MM.1S (cell line): ENCODE data around the gene GNAT1.

ENCODE experiments used
- DNase-seq: peaks from one replicate; pipeline ENCODE4 v3.0.0-alpha.2; 2015
- H2AFZ ChIP-seq: fragments of 300-600 bp; sonication (generic); 2 replicates; pipeline ENCODE4 v1.6.0; 2016; ENCODE audit warnings: antibody characterized with exemption, low read length
- H3F3A ChIP-seq: fragments of 300-600 bp; sonication (generic); 2 replicates; pipeline ENCODE4 v1.6.1; 2016; ENCODE audit warnings: mild to moderate bottlenecking, antibody characterized with exemption, low read length, moderate library complexity, mixed read lengths; ENCODE audit not compliant: insufficient read depth
- H3K27ac ChIP-seq: fragments of 300-600 bp; sonication (generic); 2 replicates; pipeline ENCODE4 v1.5.1; 2016; ENCODE audit warnings: mild to moderate bottlenecking, low read length
- H3K27me3 ChIP-seq: fragments of 300-600 bp; sonication (generic); replicated peaks from 2 replicates; pipeline ENCODE4 v1.6.0; 2016; ENCODE audit warnings: low read length; ENCODE audit not compliant: insufficient read depth
- H3K36me3 ChIP-seq: fragments of 300-600 bp; sonication (generic); replicated peaks from 2 replicates; pipeline ENCODE4 v1.6.1; 2016; ENCODE audit warnings: mild to moderate bottlenecking, low read length, mixed read lengths; ENCODE audit not compliant: insufficient read depth
- H3K4me1 ChIP-seq: fragments of 300-600 bp; sonication (generic); 2 replicates; pipeline ENCODE4 v1.6.1; 2016; ENCODE audit warnings: low read length, mixed read lengths
- H3K4me2 ChIP-seq: fragments of 300-600 bp; sonication (generic); 2 replicates; pipeline ENCODE4 v1.6.0; 2016; ENCODE audit warnings: low read depth, low read length
- H3K4me3 ChIP-seq: fragments of 300-600 bp; sonication (generic); 2 replicates; pipeline ENCODE4 v1.5.1; 2016; ENCODE audit warnings: low read length, mixed read lengths
- H3K79me2 ChIP-seq: fragments of 300-600 bp; sonication (generic); 2 replicates; pipeline ENCODE4 v1.6.1; 2016; ENCODE audit warnings: mixed run types, low read length, mixed read lengths
- H3K9ac ChIP-seq: fragments of 300-600 bp; sonication (generic); 2 replicates; pipeline ENCODE4 v1.6.1; 2016; ENCODE audit warnings: low read length, mixed read lengths
- H3K9me2 ChIP-seq: fragments of 300-600 bp; sonication (generic); replicated peaks from 2 replicates; pipeline ENCODE4 v1.6.1; 2016; ENCODE audit warnings: mild to moderate bottlenecking, low read length, mixed read lengths; ENCODE audit not compliant: insufficient read depth
- H3K9me3 ChIP-seq: fragments of 300-600 bp; sonication (generic); replicated peaks from 2 replicates; pipeline ENCODE4 v1.6.1; 2016; ENCODE audit warnings: mild to moderate bottlenecking, low read length, mixed read lengths; ENCODE audit not compliant: insufficient read depth
- H4K20me1 ChIP-seq: fragments of 300-600 bp; sonication (generic); 2 replicates; pipeline ENCODE4 v1.6.1; 2016; ENCODE audit warnings: mild to moderate bottlenecking, low read length, moderate library complexity, mixed read lengths; ENCODE audit not compliant: insufficient read depth
- EZH2 ChIP-seq: fragments of 300-600 bp; sonication (generic); optimal IDR thresholded peaks from 2 replicates; pipeline ENCODE3; 2017; ENCODE audit warnings: low read depth, mild to moderate bottlenecking, antibody characterized with exemption, low read length, mixed read lengths
- EZH2phosphoT487 ChIP-seq: fragments of 300-600 bp; sonication (generic); IDR thresholded peaks from 2 replicates; pipeline ENCODE4 v1.6.1; 2018; ENCODE audit warnings: antibody characterized with exemption, low read length
- TF ChIP-seq, protein P1 (sequence below): fragments of 300-600 bp; sonication (generic); IDR thresholded peaks from 2 replicates; pipeline ENCODE4 v1.5.1; 2016; ENCODE audit warnings: antibody characterized with exemption, low read length, mixed read lengths

Gene GNAT1

DNA sequence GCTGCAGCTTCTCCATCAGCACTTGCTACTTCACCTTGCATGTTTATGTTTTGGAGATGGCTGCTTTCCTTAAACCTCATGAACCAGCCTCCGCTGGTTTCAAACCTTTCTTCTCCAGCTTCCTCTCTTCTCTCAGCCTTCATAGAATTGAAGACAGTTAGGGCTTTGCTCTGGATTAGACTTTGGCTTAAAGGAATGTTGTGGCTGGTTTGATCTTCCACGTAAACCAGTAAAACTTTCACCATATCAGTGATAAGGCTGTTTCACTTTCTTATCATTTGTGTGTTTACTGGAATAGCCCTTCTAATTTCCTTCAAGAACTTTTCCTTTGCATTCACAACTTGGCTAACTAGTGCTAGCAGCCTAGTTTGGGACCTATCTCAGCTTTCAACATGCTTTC, 11.7 kb upstream of the GNAT1 start:
- Histone ChIP-seq H4K20me1 (no peaks in the 10 kb centered on the region), H3K4me3 (no peak overlapping the region), H2AFZ (no peak overlapping the region), H3K4me2 (no peak overlapping the region), H3K27me3 (peaks cover 41% of the 10 kb centered on the region), H3K27ac (no peak overlapping the region), H3K9me2 (no peaks in the 10 kb centered on the region), H3K36me3 (no peaks in the 10 kb centered on the region), H3F3A (no peaks in the 10 kb centered on the region), H3K4me1 (no peaks in the 10 kb centered on the region), H3K9ac (no peak overlapping the region), H3K9me3 (no peaks in the 10 kb centered on the region), H3K79me2 (no peaks in the 10 kb centered on the region)
- DNase-seq, result no peak
- TF ChIP-seq EZH2phosphoT487 (no peak), EZH2 (no peak)
- TF ChIP-seq, protein P1, sequence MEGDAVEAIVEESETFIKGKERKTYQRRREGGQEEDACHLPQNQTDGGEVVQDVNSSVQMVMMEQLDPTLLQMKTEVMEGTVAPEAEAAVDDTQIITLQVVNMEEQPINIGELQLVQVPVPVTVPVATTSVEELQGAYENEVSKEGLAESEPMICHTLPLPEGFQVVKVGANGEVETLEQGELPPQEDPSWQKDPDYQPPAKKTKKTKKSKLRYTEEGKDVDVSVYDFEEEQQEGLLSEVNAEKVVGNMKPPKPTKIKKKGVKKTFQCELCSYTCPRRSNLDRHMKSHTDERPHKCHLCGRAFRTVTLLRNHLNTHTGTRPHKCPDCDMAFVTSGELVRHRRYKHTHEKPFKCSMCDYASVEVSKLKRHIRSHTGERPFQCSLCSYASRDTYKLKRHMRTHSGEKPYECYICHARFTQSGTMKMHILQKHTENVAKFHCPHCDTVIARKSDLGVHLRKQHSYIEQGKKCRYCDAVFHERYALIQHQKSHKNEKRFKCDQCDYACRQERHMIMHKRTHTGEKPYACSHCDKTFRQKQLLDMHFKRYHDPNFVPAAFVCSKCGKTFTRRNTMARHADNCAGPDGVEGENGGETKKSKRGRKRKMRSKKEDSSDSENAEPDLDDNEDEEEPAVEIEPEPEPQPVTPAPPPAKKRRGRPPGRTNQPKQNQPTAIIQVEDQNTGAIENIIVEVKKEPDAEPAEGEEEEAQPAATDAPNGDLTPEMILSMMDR, result no peak

DNA sequence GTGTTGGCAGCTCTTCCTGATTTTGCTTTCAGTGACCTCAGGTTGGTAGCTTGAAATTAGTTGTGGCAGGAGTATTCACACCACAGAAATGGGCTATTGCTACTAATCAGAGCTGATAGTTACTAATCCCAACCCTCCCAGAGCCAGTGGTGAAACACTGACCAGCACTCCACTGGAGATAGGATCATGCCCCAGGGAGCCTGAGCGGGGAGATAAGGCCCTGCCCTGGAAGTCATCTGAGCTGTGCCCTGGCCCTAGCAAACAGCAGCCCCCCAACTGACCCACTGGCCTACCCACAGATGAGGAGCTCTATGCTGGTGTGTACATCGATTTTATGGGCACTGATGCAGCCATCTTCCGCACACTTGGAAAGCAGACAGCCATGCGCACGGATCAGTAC, 9.4 kb upstream of the GNAT1 start:
- DNase-seq, result no peak
- Histone ChIP-seq H3K79me2 (no peaks in the 10 kb centered on the region), H4K20me1 (no peaks in the 10 kb centered on the region), H3K36me3 (no peaks in the 10 kb centered on the region), H3K27ac (no peak overlapping the region), H3F3A (no peaks in the 10 kb centered on the region), H3K4me2 (no peak overlapping the region), H3K9me3 (no peaks in the 10 kb centered on the region), H3K9ac (no peak overlapping the region), H2AFZ (no peak overlapping the region), H3K27me3 (peaks cover 62% of the 10 kb centered on the region), H3K4me3 (no peak overlapping the region), H3K9me2 (no peaks in the 10 kb centered on the region), H3K4me1 (no peaks in the 10 kb centered on the region)
- TF ChIP-seq EZH2 (no peak), EZH2phosphoT487 (no peak)
- TF ChIP-seq, protein P1, result no peak

DNA sequence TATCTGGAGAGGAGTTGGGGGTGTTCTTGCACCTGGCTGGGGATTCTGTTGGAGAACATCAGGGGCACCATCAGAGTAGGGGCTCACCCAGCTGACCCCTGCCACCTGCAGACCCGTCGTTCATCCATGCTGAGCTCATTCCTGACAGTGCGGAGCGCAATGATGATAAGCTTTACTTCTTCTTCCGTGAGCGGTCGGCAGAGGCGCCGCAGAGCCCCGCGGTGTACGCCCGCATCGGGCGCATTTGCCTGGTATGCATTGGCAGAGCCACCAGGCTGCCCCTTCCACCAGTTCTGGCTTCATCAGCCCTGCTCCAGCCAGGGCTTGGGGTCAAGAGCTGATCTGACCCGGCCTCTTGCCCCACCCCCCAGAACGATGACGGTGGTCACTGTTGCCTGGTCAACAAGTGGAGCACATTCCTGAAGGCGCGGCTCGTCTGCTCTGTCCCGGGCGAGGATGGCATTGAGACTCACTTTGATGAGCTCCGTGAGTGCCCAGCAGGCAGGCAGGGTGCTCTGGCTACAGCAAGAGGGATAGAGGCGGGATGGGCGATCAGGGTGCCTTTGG, 8.8 kb upstream of the GNAT1 start:
- Histone ChIP-seq H2AFZ (no peak overlapping the region), H3K4me3 (no peak overlapping the region), H3F3A (no peaks in the 10 kb centered on the region), H3K9ac (no peak overlapping the region), H3K9me3 (no peaks in the 10 kb centered on the region), H3K79me2 (no peaks in the 10 kb centered on the region), H3K36me3 (no peaks in the 10 kb centered on the region), H3K27me3 (peaks cover 64% of the 10 kb centered on the region), H3K4me2 (no peak overlapping the region), H3K9me2 (no peaks in the 10 kb centered on the region), H3K4me1 (no peaks in the 10 kb centered on the region), H4K20me1 (no peaks in the 10 kb centered on the region), H3K27ac (no peak overlapping the region)
- DNase-seq, result no peak
- TF ChIP-seq EZH2phosphoT487 (no peak), EZH2 (no peak)
- TF ChIP-seq, protein P1, result no peak
